GM18505 (cell line): ENCODE data around the gene KCTD1.

Experiments
- ATAC-seq: cut with Tn5 transposase; IDR thresholded peaks from one replicate; pipeline ENCODE4 v1.9.1; 2021; ENCODE audit not compliant: unreplicated experiment
- POLR2A ChIP-seq: IDR thresholded peaks from 4 replicates; pipeline ENCODE4 v1.6.1; 2011; ENCODE audit warnings: borderline replicate concordance; ENCODE audit not compliant: insufficient read depth, insufficient read length; ENCODE audit errors: extremely low read depth

Gene KCTD1

GRCh38 chr18:26479065-26479680, 69.2 kb downstream of the KCTD1 start:
- no peak for ATAC-seq
- no peak for TF ChIP-seq POLR2A

- ATAC-seq = no peak
- no peak for TF ChIP-seq POLR2A
Observed at GRCh38 chr18:26477828-26478466, 70.4 kb downstream of the KCTD1 start.

DNA sequence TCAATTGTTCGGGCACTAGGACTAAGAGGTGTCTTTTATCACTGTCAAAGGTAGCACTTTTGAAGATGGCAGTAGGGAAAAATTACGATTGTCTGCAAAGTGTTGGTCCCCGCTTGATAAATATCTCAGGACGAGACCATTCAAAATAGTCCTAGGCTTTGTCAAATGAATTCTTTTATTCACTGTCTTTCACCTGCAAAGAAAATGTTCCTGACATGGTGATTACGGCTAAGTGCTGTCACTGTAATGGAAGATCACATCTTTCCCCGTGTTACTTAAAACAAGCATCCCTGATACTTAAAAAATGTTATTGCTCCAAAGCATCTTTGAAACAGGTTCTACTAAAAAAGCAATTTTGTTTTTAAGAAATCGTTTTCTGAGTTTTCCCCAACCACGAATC, 71.7 kb downstream of the KCTD1 start:
- TF ChIP-seq POLR2A = no peak

GRCh38 chr18:26474542-26474941, 73.8 kb downstream of the KCTD1 start:
- TF ChIP-seq POLR2A = no peak
- no peak for ATAC-seq

More for the DNA sequence above, 71.7 kb downstream of the KCTD1 start:
- no peak for ATAC-seq

DNA sequence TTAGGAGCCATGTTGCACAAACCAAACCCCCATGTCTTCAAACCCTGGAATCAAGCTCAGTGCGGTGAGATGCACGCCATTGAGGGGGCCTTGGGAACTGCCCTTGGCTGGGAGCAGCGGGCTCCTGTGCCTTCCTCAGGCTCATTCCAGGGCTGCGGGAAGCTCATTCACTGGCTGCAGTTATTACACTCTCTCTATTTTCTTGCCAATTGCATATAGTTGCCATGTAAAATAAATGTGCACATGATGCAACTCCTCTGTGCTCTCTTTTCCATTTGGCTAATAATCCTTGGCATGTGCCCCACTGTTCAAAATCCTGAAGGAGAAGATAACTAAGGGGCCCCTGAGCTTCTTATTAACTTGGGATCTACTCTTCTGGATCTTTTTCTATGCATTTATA, 74.7 kb downstream of the KCTD1 start:
- ATAC-seq = no peak
- no peak for TF ChIP-seq POLR2A

GRCh38 chr18:26471826-26472225, 76.5 kb downstream of the KCTD1 start:
- no peak for ATAC-seq
- no peak for TF ChIP-seq POLR2A

GRCh38 chr18:26471027-26471426, 77.3 kb downstream of the KCTD1 start:
- no peak for TF ChIP-seq POLR2A
- ATAC-seq = no peak

GRCh38 chr18:26470011-26470637, 78.2 kb downstream of the KCTD1 start:
- TF ChIP-seq POLR2A = no peak
- ATAC-seq = peak; percentile 82

GRCh38 chr18:26468931-26469340, 79.4 kb downstream of the KCTD1 start:
- ATAC-seq = peak; percentile 54
- no peak for TF ChIP-seq POLR2A

- ATAC-seq = no peak
- no peak for TF ChIP-seq POLR2A
Observed at GRCh38 chr18:26466026-26466425, 82.3 kb downstream of the KCTD1 start.

DNA sequence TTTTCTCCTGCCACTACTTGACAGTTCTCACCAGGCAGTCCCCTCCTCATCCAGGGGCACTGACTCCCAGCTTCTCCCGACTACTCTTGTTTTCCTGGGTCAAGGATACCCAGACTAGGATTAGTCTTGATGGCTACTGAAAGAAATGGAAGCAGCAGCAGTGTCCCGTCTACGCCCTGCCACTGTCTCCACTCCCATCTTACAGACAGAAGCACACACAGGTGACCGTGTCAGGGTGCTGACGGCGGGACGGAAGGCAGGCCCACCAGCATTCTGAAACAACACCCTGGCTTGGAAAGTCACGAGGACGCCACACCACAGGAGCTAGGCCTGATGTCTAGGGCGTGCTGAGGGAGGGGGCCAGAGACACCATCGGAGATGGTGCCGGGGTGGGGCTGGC, 82.9 kb downstream of the KCTD1 start:
- no peak for TF ChIP-seq POLR2A
- ATAC-seq = no peak

- ATAC-seq = no peak
- no peak for TF ChIP-seq POLR2A
Observed at GRCh38 chr18:26464128-26465011, 84.0 kb downstream of the KCTD1 start.

DNA sequence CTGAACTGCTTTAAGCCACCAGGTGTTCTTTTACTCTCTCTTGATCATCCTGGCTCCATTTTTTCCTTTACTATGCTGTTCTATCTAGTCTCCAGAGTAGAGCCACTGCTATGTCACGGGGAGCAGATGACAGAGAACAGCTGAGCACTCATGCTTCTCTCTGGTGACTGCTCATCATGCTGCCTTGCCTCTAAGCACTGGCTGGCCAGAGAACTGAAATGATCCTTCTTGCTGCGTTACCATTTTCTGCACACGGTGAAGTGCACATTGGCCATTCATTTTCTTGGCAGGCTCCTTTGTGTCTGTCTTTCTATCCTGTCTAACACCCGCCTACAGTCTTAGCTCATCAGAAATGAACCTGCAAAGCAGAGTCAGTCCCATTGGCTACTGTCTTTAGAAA, 86.0 kb downstream of the KCTD1 start:
- TF ChIP-seq POLR2A = no peak
- ATAC-seq = no peak
